Motor neuron (in vitro differentiated cells): Measurements from ENCODE around the gene DUXB. TPM values are rescaled to one million over a fixed set of nuclear protein-coding genes. Genes with fewer than 3 reads are reported as not detected.
A peak's percentile ranks its signal among the peaks of the same experiment; 100 is the strongest.

ENCODE experiments used
- ATAC-seq, 8 experiments: fragments of 200-7000 bp; cut with Tn5 transposase; replicated peaks in 6 of 8; 2 replicates each; pipeline ENCODE4 v1.8.0; 2021; ENCODE audit warnings: mild to moderate bottlenecking in 8 of 8, moderate library complexity in 8 of 8
- H3K27ac ChIP-seq, 2 donors: fragments of 250-450 bp; sonication (Bioruptor Pico); 2 replicates each; pipeline ENCODE4 v1.9.0; 2021; ENCODE audit warnings: antibody characterized with exemption in 2 of 2, mild to moderate bottlenecking in 2 of 2, moderate library complexity in 1 of 2
- H3K4me1 ChIP-seq, 2 donors: fragments of 250-450 bp; sonication (Bioruptor Pico); replicated peaks in 1 of 2; 2 replicates each; pipeline ENCODE4 v1.6.1; 2021; ENCODE audit warnings: antibody characterized with exemption in 2 of 2, mild to moderate bottlenecking in 2 of 2, moderate library complexity in 1 of 2
- H3K4me3 ChIP-seq, 5 donors: fragments of 250-450 bp; sonication (Bioruptor Pico); 2 replicates each; pipeline ENCODE4 v1.9.0; 2021; ENCODE audit warnings: antibody characterized with exemption in 5 of 5, mild to moderate bottlenecking in 5 of 5, moderate library complexity in 4 of 5
- WGBS, 10 experiments: fragments of 450-650 bp; shearing (Covaris generic); methylation state at CpG; one replicate each; pipeline ENCODE4 v1.0.0; 2022; 5-methylcytosine and 5-hydroxymethylcytosine counted together
- in situ Hi-C, 9 experiments: fragments of 400-800 bp; cut with MboI; loops; one replicate each; pipeline ENCODE4 v1.15.0; 2021; ENCODE audit warnings: low sequenced_read_pairs in 9 of 9, low pct_unique_long_range_greater_than_20kb in 2 of 9; ENCODE audit not compliant: unreplicated experiment in 9 of 9
- total RNA-seq, 8 experiments: library from RNA; unstranded; fragments of 300-600 nt; gene quantifications; 2 replicates each; pipeline versions ENCODE4 v1.2.3 to v1.2.4, GENCODE V29; 2022

The DUXB gene
- total RNA-seq, 8 experiments from 2014 or later, result 0.31 to 0.42 TPM; not detected in 6

GRCh38 chr16:75648265-75649076 is 52.8 kb downstream of the DUXB start:
- H3K4me3 ChIP-seq, result peak overlapping the region; percentile 59 to 100 (median 75)
- peak overlapping the region; percentile 93 to 98 for H3K27ac ChIP-seq
- ATAC-seq, result peak; percentile 19 to 41 (median 24)
- WGBS, 10 experiments, result 0 to 1% (median 0%) methylated on average over 1 to 24 of the region's 62 CpGs; no CpG with 5 or more reads in 3 of the 10 experiments
- H3K4me1 ChIP-seq, result peaks cover 9 to 23% of the 10 kb centered on the region in 2 donors
- in situ Hi-C loops, result loop anchor here in 2 of 9 experiments (10.0 to 25.0 kb wide), 2 partner anchors 116 to 1514 kb away; no protein-coding TSS in a partner anchor

GRCh38 chr16:75647492-75648264 is 53.6 kb downstream of the DUXB start, which contains the start of the genes KARS1 and TERF2IP:
TSS of gene KARS1 (minus strand) at chr16:75647665. CDS start at chr16:75647639, 26 bp downstream.
TSS of gene TERF2IP (plus strand) at chr16:75647773. CDS start at chr16:75647883, 110 bp downstream.
- WGBS, 10 experiments, result 0% methylated on average over 1 to 34 of the region's 76 CpGs; no CpG with 5 or more reads in 5 of the 10 experiments
- H3K27ac ChIP-seq, result peak within 1 kb of the TSS; percentile 93 to 98
- peak within 1 kb of the TSS; percentile 59 to 100 (median 75) for H3K4me3 ChIP-seq
- in situ Hi-C loops, result loop anchor here in 2 of 9 experiments (10.0 to 25.0 kb wide), 2 partner anchors 117 to 1515 kb away; no protein-coding TSS in a partner anchor
- peak; percentile 86 to 95 (median 94) for ATAC-seq
- H3K4me1 ChIP-seq, result peaks cover 8 to 15% of the 10 kb centered on the region in 2 donors

- peaks cover 6 to 14% of the 10 kb centered on the region in 2 donors for H3K4me1 ChIP-seq
- 0% methylated on average over 1 to 16 of the region's 18 CpGs; no CpG with 5 or more reads in 2 of the 10 experiments for WGBS, 10 experiments
- peak; percentile 20 to 49 (median 44) for ATAC-seq
- in situ Hi-C loops, result loop anchor here in 2 of 9 experiments (10.0 to 25.0 kb wide), 2 partner anchors 118 to 1515 kb away; no protein-coding TSS in a partner anchor
- H3K27ac ChIP-seq, result peak overlapping the region; percentile 63 to 98
- H3K4me3 ChIP-seq, result peak overlapping the region; percentile 59 to 100 (median 75)
Measured at GRCh38 chr16:75647112-75647491, 54.2 kb downstream of the DUXB start.

GRCh38 chr16:75644240-75645012 is 56.8 kb downstream of the DUXB start:
- no peak overlapping the region for H3K27ac ChIP-seq
- in situ Hi-C loops, result loop anchor here in 2 of 9 experiments (10.0 to 25.0 kb wide), 2 partner anchors 120 to 1518 kb away; no protein-coding TSS in a partner anchor
- no peak overlapping the region for H3K4me3 ChIP-seq
- 65 to 100% (median 96%) methylated on average over 2 to 5 of the region's 7 CpGs; no CpG with 5 or more reads in 1 of the 10 experiments for WGBS, 10 experiments
- ATAC-seq, result no peak
- H3K4me1 ChIP-seq, result peaks cover 2 to 4% of the 10 kb centered on the region in 2 donors

Other genes starting within 250 kb of the DUXB start
- gene TMEM170A, start 236.8 kb downstream of the DUXB start, total RNA-seq, result 10 to 100 TPM in 7 of 8 experiments, 1 to 10 TPM in 1; 7.9 to 24.2 (median 17.1) TPM
- gene CHST6, start 206.0 kb downstream of the DUXB start, total RNA-seq, result 1 to 10 TPM in 2 of 8 experiments, under 1 TPM in 6; 0.10 to 9.6 (median 0.49) TPM
- 1 to 10 TPM in 1 of 8 experiments, under 1 TPM in 7; 0.20 to 1.5 (median 0.48) TPM for gene CHST5, start 165.4 kb downstream of the DUXB start, total RNA-seq
- 10 to 100 TPM in 6 of 8 experiments, 1 to 10 TPM in 2; 7.8 to 66.5 (median 12.7) TPM for gene TMEM231, start 145.2 kb downstream of the DUXB start, total RNA-seq
- 100 to 1,000 TPM; 111 to 235 (median 143) TPM for gene GABARAPL2, start 135.1 kb downstream of the DUXB start, total RNA-seq
- 10 to 100 TPM; 34.0 to 67.2 (median 48.7) TPM for gene ADAT1, start 78.2 kb downstream of the DUXB start, total RNA-seq
- gene KARS1, start 53.8 kb downstream of the DUXB start, total RNA-seq, result 100 to 1,000 TPM; 106 to 187 (median 127) TPM
- gene TERF2IP, start 53.7 kb downstream of the DUXB start, total RNA-seq, result 100 to 1,000 TPM in 5 of 8 experiments, 10 to 100 TPM in 3; 55.4 to 212 (median 150) TPM
- gene CPHXL2, start 24.5 kb downstream of the DUXB start, total RNA-seq, result 1 to 10 TPM in 2 of 8 experiments, under 1 TPM in 6; 0.41 to 2.5 (median 0.83) TPM
- under 1 TPM in 3 of 8 experiments, not detected in 5; 0.16 to 0.73 (median 0.18) TPM for gene CPHXL, start 25.0 kb upstream of the DUXB start, total RNA-seq